AML-193 (cell line): Measurements from ENCODE around the gene FAM114A1.
"Not testable (repeated sequence)": the region's sequence is repeated elsewhere in the genome, so short reads cannot be mapped to it uniquely, and the experiment has no call there.

Experiments
- DNase-seq, 2 experiments: peaks; one replicate each; lab custom pipeline; 2025; lab: John Stamatoyannopoulos, UW

The FAM114A1 gene

GRCh38 chr4:38904090-38904666 is 36.6 kb downstream of the FAM114A1 start:
- DNase-seq: no peak

GRCh38 chr4:38904682-38905081 is 37.1 kb downstream of the FAM114A1 start:
- DNase-seq: no peak

- DNase-seq: no peak
These were observed 38.2 kb downstream of the FAM114A1 start for GRCh38 chr4:38905652-38906385.

- DNase-seq: no peak
These were observed 40.2 kb downstream of the FAM114A1 start for GRCh38 chr4:38907696-38908270.

- no peak for DNase-seq
These were observed 41.4 kb downstream of the FAM114A1 start for GRCh38 chr4:38909015-38909414.

GRCh38 chr4:38911257-38911656 is 43.7 kb downstream of the FAM114A1 start:
- DNase-seq: no peak

- DNase-seq: no peak
These were observed 47.2 kb downstream of the FAM114A1 start for GRCh38 chr4:38914854-38915253.

- DNase-seq: not testable (repeated sequence)
These were observed 48.7 kb downstream of the FAM114A1 start for GRCh38 chr4:38916267-38916666.

- DNase-seq: no peak
These were observed 49.9 kb downstream of the FAM114A1 start for GRCh38 chr4:38917481-38918025.

- DNase-seq: no peak
These were observed 51.9 kb downstream of the FAM114A1 start for GRCh38 chr4:38919494-38919893.

- no peak for DNase-seq
These were observed 52.6 kb downstream of the FAM114A1 start for GRCh38 chr4:38920186-38920585.

- no peak for DNase-seq
These were observed 53.1 kb downstream of the FAM114A1 start for GRCh38 chr4:38920677-38921076.

- no peak for DNase-seq
These were observed 53.5 kb downstream of the FAM114A1 start for GRCh38 chr4:38921151-38921550.

GRCh38 chr4:38923746-38924145 is 56.1 kb downstream of the FAM114A1 start:
- no peak for DNase-seq

GRCh38 chr4:38924353-38924752 is 56.7 kb downstream of the FAM114A1 start:
- no peak for DNase-seq

- DNase-seq: no peak
These were observed 58.1 kb downstream of the FAM114A1 start for GRCh38 chr4:38925492-38926413.

- no peak for DNase-seq
These were observed 59.3 kb downstream of the FAM114A1 start for GRCh38 chr4:38926896-38927295.

GRCh38 chr4:38928568-38928967 is 61.0 kb downstream of the FAM114A1 start:
- DNase-seq: no peak

GRCh38 chr4:38928974-38929373 is 61.4 kb downstream of the FAM114A1 start:
- DNase-seq: no peak

- no peak for DNase-seq
These were observed 62.6 kb downstream of the FAM114A1 start for GRCh38 chr4:38930204-38930603.

GRCh38 chr4:38930707-38931106 is 63.1 kb downstream of the FAM114A1 start:
- DNase-seq: no peak

GRCh38 chr4:38931125-38931524 is 63.5 kb downstream of the FAM114A1 start:
- DNase-seq: no peak
